ENCODE measurements around the gene ABTB2. TPM values are rescaled to one million over a fixed set of nuclear protein-coding genes. Genes with fewer than 3 reads are reported as not detected.
A peak's percentile ranks its signal among the peaks of the same experiment; 100 is the strongest.

ABTB2 gene
- polyA plus RNA-seq, 2 of the 4 experiments (the other 2 are of a cell fraction) = 8.9 to 15.4 TPM

GRCh38 chr11:34207487-34208180 lies 150.2 kb downstream of the ABTB2 start:
- no peak for ATAC-seq
- peaks cover 72% of the 10 kb centered on the region for H3K4me1 ChIP-seq
- WGBS (ENCODE audit: missing lambda C conversion rate) = 88% methylated on average over 5 of the region's 5 CpGs
- H3K27ac ChIP-seq = peak overlapping the region; percentile 36 to 72; a peak in 5 of 6 replicates
- no peaks in the 10 kb centered on the region for H3K9me3 ChIP-seq
- DNase-seq (ENCODE audit: low read depth in 1 of 2, low spot score in 1 of 2) = no peak
- H3K4me2 ChIP-seq = peak overlapping the region; percentile 50; the same call in 2 of the 3 replicates
- CTCF ChIA-PET = interaction anchor here (0.5 to 2.8 kb wide), 7 partner anchors 12 to 226 kb away, joined by 3 to 23 read pairs (median 4); partner anchors contain the start of gene ABTB2
- no peak for FAIRE-seq
- TF ChIP-seq ZC3H11A (IDR thresholded peaks at IDR 0.05) (no peak), NPAS2 (CRISPR knock-in tag; IDR thresholded peaks at IDR 0.05; ENCODE audit: borderline replicate concordance) (no peak), EHF (CRISPR knock-in tag; IDR thresholded peaks at IDR 0.05) (no peak), ZNF302 (CRISPR knock-in tag; IDR thresholded peaks at IDR 0.05) (no peak), MAZ (IDR thresholded peaks at IDR 0.05; ENCODE audit: borderline replicate concordance, low read depth, low read length) (no peak), EHMT2 (IDR thresholded peaks at IDR 0.05; ENCODE audit: low read depth) (no peak), PBX3 (IDR thresholded peaks at IDR 0.05) (no peak), ZFP36 (IDR thresholded peaks at IDR 0.05; ENCODE audit: borderline replicate concordance, partially characterized antibody) (no peak), EP300 (IDR thresholded peaks at IDR 0.05) (no peak), CBX2 (IDR thresholded peaks at IDR 0.05; ENCODE audit: borderline replicate concordance, low read depth) (no peak), ELK1 (IDR thresholded peaks at IDR 0.05; ENCODE audit: low read depth, low read length) (no peak), MAX (IDR thresholded peaks at IDR 0.05) (no peak), ZSCAN20 (CRISPR knock-in tag; IDR thresholded peaks at IDR 0.05) (no peak)
- no peak overlapping the region for H3K4me3 ChIP-seq
- POLR2A ChIA-PET = interaction anchor here (0.9 kb wide), 1 partner anchor 151 kb away, joined by 3 read pairs; the partner anchor contains the start of gene ABTB2

- ChIA-PET POLR2A (interaction anchor here (0.9 kb wide), 1 partner anchor 152 kb away, joined by 3 read pairs; the partner anchor contains the start of gene ABTB2), CTCF (interaction anchor here (0.8 to 2.8 kb wide), 8 partner anchors 13 to 150 kb away, joined by 3 to 23 read pairs (median 4); partner anchors contain the start of gene ABTB2)
- H3K9me3 ChIP-seq = no peaks in the 10 kb centered on the region
- WGBS (ENCODE audit: missing lambda C conversion rate) = 77% methylated on average over 6 of the region's 6 CpGs
- no peak overlapping the region for H3K4me2 ChIP-seq
- H3K4me1 ChIP-seq = peaks cover 70% of the 10 kb centered on the region
- TF ChIP-seq SREBF2 (IDR thresholded peaks at IDR 0.05) (no peak), ZNF302 (CRISPR knock-in tag; IDR thresholded peaks at IDR 0.05) (no peak), NPAS2 (CRISPR knock-in tag; IDR thresholded peaks at IDR 0.05; ENCODE audit: borderline replicate concordance) (no peak), CBX2 (IDR thresholded peaks at IDR 0.05; ENCODE audit: borderline replicate concordance, low read depth) (no peak), ZSCAN20 (CRISPR knock-in tag; IDR thresholded peaks at IDR 0.05) (no peak)
- H3K27ac ChIP-seq = peak overlapping the region; percentile 15 to 71; a peak in 3 of 6 replicates
- FAIRE-seq (no peak), DNase-seq (ENCODE audit: low read depth in 1 of 2, low spot score in 1 of 2) (no peak), ATAC-seq (no peak)
- no peak overlapping the region for H3K4me3 ChIP-seq
Measured at GRCh38 chr11:34206407-34207300, 151.2 kb downstream of the ABTB2 start.

GRCh38 chr11:34205326-34206035 lies 152.3 kb downstream of the ABTB2 start:
- Histone ChIP-seq H3K4me3 (no peak overlapping the region), H3K4me2 (peak overlapping the region; percentile 67), H3K4me1 (peaks cover 69% of the 10 kb centered on the region), H3K9me3 (no peaks in the 10 kb centered on the region), H3K27ac (peak overlapping the region; percentile 41 to 71; a peak in 5 of 6 replicates)
- ATAC-seq = no peak; a peak in 1 of 6 replicates
- DNase-seq (ENCODE audit: low read depth in 1 of 2, low spot score in 1 of 2) = no peak
- FAIRE-seq = no peak
- CTCF ChIA-PET = interaction anchor here (0.8 to 3.6 kb wide), 10 partner anchors 11 to 151 kb away, joined by 3 to 23 read pairs (median 6); no protein-coding TSS in a partner anchor
- POLR2A ChIA-PET = interaction anchor here (1.3 to 1.4 kb wide), 2 partner anchors 9 to 152 kb away, joined by 6 to 7 read pairs; partner anchors contain the start of gene ABTB2
- WGBS (ENCODE audit: missing lambda C conversion rate) = 70% methylated on average over 4 of the region's 4 CpGs
- TF ChIP-seq TFCP2L1 (CRISPR knock-in tag; IDR thresholded peaks at IDR 0.05) (no peak), JUN (IDR thresholded peaks at IDR 0.05) (no peak), EHMT2 (IDR thresholded peaks at IDR 0.05; ENCODE audit: low read depth) (no peak), RFX5 (IDR thresholded peaks at IDR 0.05) (no peak), CHD2 (IDR thresholded peaks at IDR 0.05; ENCODE audit: low read length, partially characterized antibody) (no peak), E2F6 (IDR thresholded peaks at IDR 0.05; ENCODE audit: borderline replicate concordance, low read depth) (no peak), CBX2 (IDR thresholded peaks at IDR 0.05; ENCODE audit: borderline replicate concordance, low read depth) (no peak), NR3C1 (IDR thresholded peaks at IDR 0.05) (no peak), HMGXB4 (CRISPR knock-in tag; IDR thresholded peaks at IDR 0.05; ENCODE audit: borderline replicate concordance) (no peak), RARB (CRISPR knock-in tag; IDR thresholded peaks at IDR 0.05) (no peak)

All from A549 (cell line).